ENCODE data around the gene ST7.
"Not testable (repeated sequence)": the region's sequence is repeated elsewhere in the genome, so short reads cannot be mapped to it uniquely, and the experiment has no call there.

ST7 gene

GRCh38 chr7:117101026-117101425 is 147.7 kb downstream of the ST7 start:
- no peak for DNase-seq

- DNase-seq, result no peak
Observed at GRCh38 chr7:117110480-117111315, 157.4 kb downstream of the ST7 start.

GRCh38 chr7:117111535-117111934 is 158.2 kb downstream of the ST7 start:
- no peak for DNase-seq

- peak; percentile 82 for DNase-seq
Observed at GRCh38 chr7:117112640-117113039, 159.3 kb downstream of the ST7 start.

- DNase-seq, result peak; percentile 62
Observed at GRCh38 chr7:117113871-117114270, 160.6 kb downstream of the ST7 start.

GRCh38 chr7:117114272-117114671 is 161.0 kb downstream of the ST7 start:
- DNase-seq, result no peak

- peak; percentile 41 for DNase-seq
Observed at GRCh38 chr7:117116211-117116610, 162.9 kb downstream of the ST7 start.

GRCh38 chr7:117117172-117117571 is 163.9 kb downstream of the ST7 start:
- DNase-seq, result no peak

GRCh38 chr7:117118579-117119180 is 165.4 kb downstream of the ST7 start:
- peak; percentile 38 for DNase-seq

- peak; percentile 61 for DNase-seq
Observed at GRCh38 chr7:117119192-117119924, 166.1 kb downstream of the ST7 start.

GRCh38 chr7:117120321-117120720 is 167.0 kb downstream of the ST7 start:
- DNase-seq, result not testable (repeated sequence)

- DNase-seq, result not testable (repeated sequence)
Observed at GRCh38 chr7:117122036-117122435, 168.7 kb downstream of the ST7 start.

GRCh38 chr7:117122536-117122935 is 169.2 kb downstream of the ST7 start:
- DNase-seq, result no peak

GRCh38 chr7:117123311-117123926 is 170.1 kb downstream of the ST7 start:
- DNase-seq, result no peak

GRCh38 chr7:117124591-117125220 is 171.4 kb downstream of the ST7 start:
- DNase-seq, result no peak

GRCh38 chr7:117126676-117127075 is 173.4 kb downstream of the ST7 start:
- DNase-seq, result no peak

GRCh38 chr7:117127585-117128168 is 174.4 kb downstream of the ST7 start:
- DNase-seq, result peak; percentile 41

GRCh38 chr7:117129521-117129955 is 176.2 kb downstream of the ST7 start:
- no peak for DNase-seq

- DNase-seq, result no peak
Observed at GRCh38 chr7:117130262-117130661, 177.0 kb downstream of the ST7 start.

- no peak for DNase-seq
Observed at GRCh38 chr7:117132321-117133120, 179.2 kb downstream of the ST7 start.

- DNase-seq, result no peak
Observed at GRCh38 chr7:117133125-117133524, 179.8 kb downstream of the ST7 start.

Data from NCI-H2171 (cell line).